Measurements from ENCODE around the gene TRIM45. TPM values are rescaled to one million over a fixed set of nuclear protein-coding genes. Genes with fewer than 3 reads are reported as not detected.
A peak's percentile ranks its signal among the peaks of the same experiment; 100 is the strongest.
"Not testable (repeated sequence)": the region's sequence is repeated elsewhere in the genome, so short reads cannot be mapped to it uniquely, and the experiment has no call there.

TRIM45 gene, protein sequence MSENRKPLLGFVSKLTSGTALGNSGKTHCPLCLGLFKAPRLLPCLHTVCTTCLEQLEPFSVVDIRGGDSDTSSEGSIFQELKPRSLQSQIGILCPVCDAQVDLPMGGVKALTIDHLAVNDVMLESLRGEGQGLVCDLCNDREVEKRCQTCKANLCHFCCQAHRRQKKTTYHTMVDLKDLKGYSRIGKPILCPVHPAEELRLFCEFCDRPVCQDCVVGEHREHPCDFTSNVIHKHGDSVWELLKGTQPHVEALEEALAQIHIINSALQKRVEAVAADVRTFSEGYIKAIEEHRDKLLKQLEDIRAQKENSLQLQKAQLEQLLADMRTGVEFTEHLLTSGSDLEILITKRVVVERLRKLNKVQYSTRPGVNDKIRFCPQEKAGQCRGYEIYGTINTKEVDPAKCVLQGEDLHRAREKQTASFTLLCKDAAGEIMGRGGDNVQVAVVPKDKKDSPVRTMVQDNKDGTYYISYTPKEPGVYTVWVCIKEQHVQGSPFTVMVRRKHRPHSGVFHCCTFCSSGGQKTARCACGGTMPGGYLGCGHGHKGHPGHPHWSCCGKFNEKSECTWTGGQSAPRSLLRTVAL
- total RNA-seq (2014; rRNA removed; shearing (Covaris generic); ENCODE audit: low replicate concordance) = 3.0 and 15.2 TPM in 2 replicates

- Histone ChIP-seq H3K9me3 (no peaks in the 10 kb centered on the region), H3K27me3 (no peaks in the 10 kb centered on the region), H3K4me3 (peak within 1 kb of the TSS; percentile 64), H3K36me3 (no peaks in the 10 kb centered on the region; the same call in 1 of the 2 replicates)
- DNase-seq = peak; percentile 99
Observed at GRCh38 chr1:117121589-117122329, at the start of gene TRIM45. Gene TRIM45 (minus strand): TSS chr1:117121749. CDS start chr1:117121201, 548 bp downstream.

DNA sequence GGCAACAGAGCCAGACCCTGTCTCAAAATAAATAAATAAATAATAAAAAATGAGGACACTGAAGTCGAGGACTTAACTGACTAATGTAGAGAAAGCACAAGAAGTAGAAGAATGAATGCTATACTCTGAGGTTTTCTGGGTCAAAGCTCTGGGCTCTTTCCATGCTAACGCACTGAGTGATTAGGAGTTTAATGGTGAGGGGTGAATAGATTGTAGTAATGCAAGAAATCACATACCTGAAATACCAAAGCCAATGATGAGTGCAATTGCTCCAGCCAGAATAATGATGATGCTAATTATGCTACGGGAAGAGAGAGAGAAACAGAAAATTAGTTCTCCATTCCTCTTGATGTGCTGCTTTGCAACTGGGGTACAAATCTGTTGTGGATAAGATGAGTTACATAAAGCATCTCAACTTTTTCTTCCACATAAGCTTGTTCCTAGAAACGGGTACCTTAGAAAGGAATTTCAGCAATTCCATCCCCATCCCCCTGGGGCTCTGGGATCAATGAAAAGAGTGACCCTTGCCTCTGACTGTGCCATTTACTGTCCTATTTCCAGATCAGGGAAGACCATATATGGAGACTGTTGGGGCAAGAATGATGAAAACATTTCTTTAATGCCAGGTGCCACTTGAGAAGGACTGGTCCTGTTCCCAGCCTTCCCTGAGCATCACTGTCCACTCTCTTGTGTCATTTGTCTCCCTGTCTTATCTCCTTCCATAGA lies 48.5 kb upstream of the TRIM45 start:
- H3K4me3 ChIP-seq = no peak overlapping the region
- no peaks in the 10 kb centered on the region for H3K36me3 ChIP-seq
- H3K9me3 ChIP-seq = peaks cover 14% of the 10 kb centered on the region
- no peaks in the 10 kb centered on the region for H3K27me3 ChIP-seq
- no peak for DNase-seq

DNA sequence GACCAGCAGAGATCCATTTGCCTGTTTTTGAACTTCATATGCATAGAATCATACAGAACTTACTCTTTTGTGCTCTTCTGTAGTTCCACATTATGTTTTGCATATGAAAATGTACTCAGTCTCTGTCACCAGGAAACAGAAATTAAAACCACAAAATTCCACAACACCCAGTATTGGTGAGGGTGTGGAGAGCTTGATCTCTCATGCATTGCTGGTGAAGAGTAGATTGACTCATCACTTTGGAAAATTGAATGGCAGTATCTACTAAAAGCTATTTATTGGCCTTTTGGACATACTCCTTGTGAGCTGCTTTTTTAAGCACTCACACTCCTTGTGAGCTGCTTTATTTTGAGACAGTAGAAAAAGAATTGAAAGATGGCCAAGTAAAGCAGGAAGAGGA lies 45.9 kb upstream of the TRIM45 start:
- peaks cover 9% of the 10 kb centered on the region for H3K9me3 ChIP-seq
- no peak for DNase-seq
- no peak overlapping the region for H3K4me3 ChIP-seq
- no peaks in the 10 kb centered on the region for H3K27me3 ChIP-seq
- no peaks in the 10 kb centered on the region for H3K36me3 ChIP-seq

DNA sequence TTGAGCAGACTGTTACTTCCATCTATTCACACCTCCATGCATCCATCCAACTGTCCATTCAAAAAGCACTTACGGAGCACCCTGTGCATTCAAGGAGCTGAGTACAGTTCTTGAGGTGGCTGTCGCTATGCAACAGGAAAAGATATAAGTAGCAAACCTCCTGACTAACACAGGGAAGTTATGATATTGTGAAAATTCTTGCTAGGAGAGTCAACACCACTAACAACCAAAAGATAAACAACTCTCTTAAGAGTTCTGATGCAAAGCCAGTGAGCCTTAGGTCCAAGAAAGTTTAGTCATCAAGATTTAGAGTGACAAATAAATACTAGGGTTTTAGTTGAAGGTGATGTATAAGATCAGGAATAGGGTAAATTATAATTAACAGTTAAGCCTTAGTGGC lies 44.5 kb upstream of the TRIM45 start:
- no peak overlapping the region for H3K4me3 ChIP-seq
- no peaks in the 10 kb centered on the region for H3K27me3 ChIP-seq
- H3K36me3 ChIP-seq = no peaks in the 10 kb centered on the region
- DNase-seq = peak; percentile 38
- H3K9me3 ChIP-seq = peaks cover 9% of the 10 kb centered on the region

DNA sequence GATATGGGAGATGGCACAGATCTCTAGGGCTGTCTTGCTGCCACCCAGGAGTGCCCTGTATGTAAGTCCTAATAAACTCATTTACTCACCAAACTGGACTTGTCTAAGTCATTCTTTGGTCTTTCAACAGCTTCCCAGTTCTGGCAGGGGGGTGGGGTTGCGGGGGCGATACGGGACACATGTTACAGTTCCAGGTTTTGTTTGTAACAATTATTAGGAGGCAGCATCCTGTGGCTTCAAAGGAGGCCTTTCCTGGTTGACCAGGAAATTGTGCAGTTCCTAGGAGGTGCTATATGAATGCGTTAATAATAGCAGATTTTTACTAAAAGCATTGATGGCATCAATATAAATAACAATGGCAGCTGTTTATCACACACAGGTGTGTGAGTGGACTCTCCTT lies 42.7 kb upstream of the TRIM45 start:
- peak; percentile 69 for DNase-seq
- H3K36me3 ChIP-seq = no peaks in the 10 kb centered on the region
- H3K4me3 ChIP-seq = no peak overlapping the region
- peaks cover 9% of the 10 kb centered on the region for H3K9me3 ChIP-seq
- no peaks in the 10 kb centered on the region for H3K27me3 ChIP-seq

- DNase-seq = no peak
- no peaks in the 10 kb centered on the region for H3K36me3 ChIP-seq
Observed at GRCh38 chr1:117162816-117163215, 41.3 kb upstream of the TRIM45 start.

GRCh38 chr1:117161887-117162286 lies 40.3 kb upstream of the TRIM45 start:
- no peak for DNase-seq
- H3K9me3 ChIP-seq = peaks cover 5% of the 10 kb centered on the region
- no peak overlapping the region for H3K4me3 ChIP-seq
- no peaks in the 10 kb centered on the region for H3K27me3 ChIP-seq
- no peaks in the 10 kb centered on the region for H3K36me3 ChIP-seq

More at GRCh38 chr1:117162816-117163215, 41.3 kb upstream of the TRIM45 start:
- H3K27me3 ChIP-seq = no peaks in the 10 kb centered on the region
- peaks cover 9% of the 10 kb centered on the region for H3K9me3 ChIP-seq
- no peak overlapping the region for H3K4me3 ChIP-seq

DNA sequence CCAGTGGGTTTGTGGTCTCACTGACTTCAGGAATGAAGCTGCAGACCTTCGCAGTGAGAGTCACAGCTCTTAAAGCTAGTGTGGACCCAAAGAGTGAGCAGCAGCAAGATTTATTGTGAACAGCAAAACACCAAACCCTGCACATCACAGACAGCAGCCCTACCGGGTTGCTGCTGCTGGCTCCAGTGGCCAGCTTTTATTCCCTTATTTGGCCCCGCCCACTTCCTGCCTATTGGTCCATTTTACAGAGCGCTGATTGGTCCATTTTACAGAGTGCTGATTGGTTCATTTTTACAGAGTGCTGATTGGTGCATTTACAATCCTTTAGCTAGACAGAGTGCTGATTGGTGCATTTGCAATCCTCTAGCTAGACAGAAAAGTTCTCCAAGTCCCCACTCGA lies 29.8 kb upstream of the TRIM45 start:
- not testable (repeated sequence) for H3K4me3 ChIP-seq, DNase-seq, H3K9me3 ChIP-seq, H3K36me3 ChIP-seq, H3K27me3 ChIP-seq

DNA sequence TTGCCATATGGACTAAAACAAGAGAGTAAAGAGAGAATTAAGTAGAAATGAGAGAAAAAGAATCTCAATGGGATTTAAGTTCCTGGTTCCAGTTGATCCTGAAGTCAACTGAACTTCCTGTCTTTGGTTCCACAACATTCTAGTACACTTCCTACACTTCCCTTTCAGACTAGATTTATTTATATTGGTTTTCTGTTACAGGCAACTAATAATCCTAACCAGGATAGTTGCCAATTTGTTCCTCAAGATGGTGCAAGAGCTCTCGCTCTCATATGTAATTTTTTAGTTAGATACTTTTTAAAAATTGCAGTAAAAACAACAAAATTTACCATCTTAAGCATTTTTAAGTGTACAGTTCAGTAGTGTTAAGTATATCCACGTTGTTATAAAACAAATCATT lies 28.8 kb upstream of the TRIM45 start:
- H3K4me3 ChIP-seq = no peak overlapping the region
- DNase-seq = no peak
- H3K27me3 ChIP-seq = no peaks in the 10 kb centered on the region
- H3K36me3 ChIP-seq = no peaks in the 10 kb centered on the region
- peaks cover 6% of the 10 kb centered on the region for H3K9me3 ChIP-seq

GRCh38 chr1:117147856-117148588 lies 26.5 kb upstream of the TRIM45 start:
- H3K27me3 ChIP-seq = no peaks in the 10 kb centered on the region
- H3K9me3 ChIP-seq = peaks cover 6% of the 10 kb centered on the region
- H3K36me3 ChIP-seq = no peaks in the 10 kb centered on the region
- no peak overlapping the region for H3K4me3 ChIP-seq
- DNase-seq = peak; percentile 73

DNA sequence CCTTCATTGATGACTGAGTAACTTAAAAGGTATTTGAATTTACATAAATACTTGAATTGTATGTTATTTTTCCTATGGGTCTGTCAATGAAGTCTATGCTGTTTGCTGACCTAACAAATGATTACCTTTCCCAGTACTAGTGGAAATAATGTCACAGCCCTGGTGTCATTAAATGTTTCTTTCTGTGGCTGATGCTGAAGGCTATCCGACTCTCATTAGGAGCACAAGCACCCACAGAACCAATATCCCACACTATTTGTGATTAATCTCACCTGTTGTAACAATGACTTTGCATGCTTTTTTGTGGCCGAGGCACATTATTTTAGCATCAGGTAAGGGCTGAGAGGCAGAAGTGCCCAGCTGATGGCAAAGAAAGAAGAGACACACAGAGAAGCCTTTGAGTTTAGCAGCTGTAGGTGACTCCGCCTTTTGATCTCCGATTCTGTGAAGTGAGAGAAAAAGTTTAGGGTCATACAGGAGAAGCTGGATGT lies 25.8 kb upstream of the TRIM45 start:
- DNase-seq = no peak
- peaks cover 6% of the 10 kb centered on the region for H3K9me3 ChIP-seq
- H3K4me3 ChIP-seq = no peak overlapping the region
- no peaks in the 10 kb centered on the region for H3K27me3 ChIP-seq
- no peaks in the 10 kb centered on the region for H3K36me3 ChIP-seq

- peak; percentile 94 for DNase-seq
- H3K27me3 ChIP-seq = no peaks in the 10 kb centered on the region
- no peak overlapping the region for H3K4me3 ChIP-seq
- H3K36me3 ChIP-seq = no peaks in the 10 kb centered on the region
- H3K9me3 ChIP-seq = peaks cover 6% of the 10 kb centered on the region
Observed at GRCh38 chr1:117146575-117147340, 25.2 kb upstream of the TRIM45 start.

DNA sequence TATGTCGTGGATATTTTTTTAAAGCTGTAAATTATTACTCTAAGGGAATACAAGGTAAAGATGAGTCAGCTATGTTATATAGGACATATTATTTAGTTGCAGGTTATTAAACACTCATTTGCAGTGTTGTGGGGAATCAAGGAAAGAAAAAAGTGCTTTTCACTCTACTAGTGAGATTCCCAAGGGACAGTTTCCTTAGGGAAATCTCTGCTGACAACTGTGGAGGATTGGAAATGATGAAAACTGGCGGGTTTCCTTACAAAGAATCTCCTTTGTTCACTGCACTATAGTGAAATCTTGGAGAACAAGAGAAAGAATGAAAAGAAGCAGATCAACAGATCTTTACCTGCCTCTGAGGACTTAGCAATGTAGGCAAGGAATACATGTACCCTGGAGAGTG lies 24.5 kb upstream of the TRIM45 start:
- Histone ChIP-seq H3K27me3 (no peaks in the 10 kb centered on the region), H3K36me3 (no peaks in the 10 kb centered on the region), H3K9me3 (no peaks in the 10 kb centered on the region), H3K4me3 (no peak overlapping the region)
- no peak for DNase-seq

- no peak overlapping the region for H3K4me3 ChIP-seq
- H3K9me3 ChIP-seq = no peaks in the 10 kb centered on the region
- no peaks in the 10 kb centered on the region for H3K36me3 ChIP-seq
- peak; percentile 76 for DNase-seq
- H3K27me3 ChIP-seq = no peaks in the 10 kb centered on the region
Observed at GRCh38 chr1:117143871-117144270, 22.3 kb upstream of the TRIM45 start.

DNA sequence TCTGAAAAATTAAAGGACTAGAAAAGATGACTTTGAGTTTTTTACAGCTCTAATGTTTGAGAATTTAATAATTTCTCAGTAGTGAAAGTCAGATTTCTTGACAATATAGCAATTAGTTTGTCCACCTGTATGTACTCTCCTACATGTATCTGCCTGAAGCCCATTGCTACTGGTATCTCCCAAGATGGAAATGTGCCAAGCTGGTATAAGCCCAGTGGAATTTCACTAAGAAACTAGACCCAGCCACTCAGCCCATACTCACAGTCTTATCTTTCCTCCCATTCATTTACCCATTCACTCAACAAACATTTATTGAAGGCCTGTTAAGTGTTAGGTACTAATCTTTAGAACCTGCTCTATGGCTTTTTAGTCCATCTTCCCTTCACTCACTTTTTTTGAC lies 21.6 kb upstream of the TRIM45 start:
- no peak overlapping the region for H3K4me3 ChIP-seq
- DNase-seq = peak; percentile 24
- no peaks in the 10 kb centered on the region for H3K36me3 ChIP-seq
- no peaks in the 10 kb centered on the region for H3K9me3 ChIP-seq
- H3K27me3 ChIP-seq = no peaks in the 10 kb centered on the region
